Trophoblast cell (in vitro differentiated cells and primary cell): ENCODE measurements around the gene TIMP3.

ENCODE experiments used
- DNase-seq, 2 donors: peaks; one replicate each; pipeline ENCODE4 v3.0.0-alpha.2; 2016
- H2AFZ ChIP-seq: 2 replicates; pipeline ENCODE4 v1.6.1; 2013; ENCODE audit warnings: low read length, moderate library complexity, mild to moderate bottlenecking; ENCODE audit not compliant: insufficient read depth, poor library complexity
- H2AK5ac ChIP-seq: 2 replicates; pipeline ENCODE4 v1.6.1; 2013; ENCODE audit warnings: mild to moderate bottlenecking, low read length
- H2BK120ac ChIP-seq: 2 replicates; pipeline ENCODE4 v1.6.1; 2013; ENCODE audit warnings: low read length, mild to moderate bottlenecking, moderate library complexity; ENCODE audit not compliant: insufficient read depth, poor library complexity
- H2BK12ac ChIP-seq: 2 replicates; pipeline ENCODE4 v1.6.1; 2013; ENCODE audit warnings: mild to moderate bottlenecking, low read length, moderate library complexity
- H2BK5ac ChIP-seq: 2 replicates; pipeline ENCODE4 v1.6.1; 2013; ENCODE audit warnings: low read length, low read depth, moderate library complexity, mild to moderate bottlenecking; ENCODE audit not compliant: poor library complexity
- H3K14ac ChIP-seq: 2 replicates; pipeline ENCODE4 v1.6.1; 2013; ENCODE audit warnings: mild to moderate bottlenecking, low read length
- H3K18ac ChIP-seq: 2 replicates; pipeline ENCODE4 v1.6.1; 2013; ENCODE audit warnings: mild to moderate bottlenecking, low read length
- H3K23ac ChIP-seq: 2 replicates; pipeline ENCODE4 v1.6.1; 2013; ENCODE audit warnings: low read length
- H3K27ac ChIP-seq: 2 replicates; pipeline ENCODE4 v1.5.1; 2013; ENCODE audit warnings: low read depth, mild to moderate bottlenecking, inconsistent platforms, low read length, moderate library complexity
- H3K27me3 ChIP-seq: 2 replicates; pipeline ENCODE4 v1.6.1; 2013; ENCODE audit warnings: inconsistent platforms, mild to moderate bottlenecking, low read length, moderate library complexity; ENCODE audit not compliant: insufficient read depth
- H3K36me3 ChIP-seq, 2 experiments: 1 replicate in 1 of 2; 2 replicates in 1 of 2; pipeline ENCODE4 v1.6.1; 2013; ENCODE audit warnings: low read length in 2 of 2, mild to moderate bottlenecking in 2 of 2, moderate library complexity in 1 of 2; ENCODE audit not compliant: insufficient read depth in 2 of 2, control insufficient read depth in 1 of 2
- H3K4ac ChIP-seq: 2 replicates; pipeline ENCODE4 v1.6.1; 2013; ENCODE audit warnings: low read depth, mild to moderate bottlenecking, low read length, moderate library complexity
- H3K4me1 ChIP-seq, 2 experiments: 1 replicate in 1 of 2; 2 replicates in 1 of 2; pipeline ENCODE4 v1.6.1; 2013; ENCODE audit warnings: low read length in 2 of 2, mild to moderate bottlenecking in 2 of 2, moderate library complexity in 1 of 2; ENCODE audit not compliant: insufficient read depth in 2 of 2, control insufficient read depth in 1 of 2
- H3K4me2 ChIP-seq: 2 replicates; pipeline ENCODE4 v1.6.1; 2013; ENCODE audit warnings: inconsistent platforms, mild to moderate bottlenecking, low read length, moderate library complexity
- H3K4me3 ChIP-seq: 2 replicates; pipeline ENCODE4 v1.5.1; 2013; ENCODE audit warnings: mild to moderate bottlenecking, low read depth, low read length, inconsistent platforms
- H3K79me1 ChIP-seq: one replicate; pipeline ENCODE4 v1.6.1; 2013; ENCODE audit warnings: low read length
- H3K79me2 ChIP-seq: 2 replicates; pipeline ENCODE4 v1.6.1; 2013; ENCODE audit warnings: low read length, mild to moderate bottlenecking; ENCODE audit not compliant: control insufficient read depth, insufficient read depth, poor library complexity
- H3K9ac ChIP-seq: 2 replicates; pipeline ENCODE4 v1.6.1; 2013; ENCODE audit warnings: mild to moderate bottlenecking, low read length
- H3K9me3 ChIP-seq: 2 replicates; pipeline ENCODE4 v1.6.1; 2013; ENCODE audit warnings: low read depth, mild to moderate bottlenecking, control low read depth, inconsistent platforms, low read length; ENCODE audit not compliant: insufficient read depth
- H4K12ac ChIP-seq: 2 replicates; pipeline ENCODE4 v1.6.1; 2013; ENCODE audit warnings: low read depth, mild to moderate bottlenecking, low read length, moderate library complexity
- H4K8ac ChIP-seq: 2 replicates; pipeline ENCODE4 v1.6.1; 2013; ENCODE audit warnings: low read depth, mild to moderate bottlenecking, low read length, moderate library complexity
- H4K91ac ChIP-seq: one replicate; pipeline ENCODE4 v1.6.1; 2013; ENCODE audit warnings: low read depth, mild to moderate bottlenecking, low read length, moderate library complexity
- WGBS: extraction: QIAGEN DNeasy Blood & Tissue Kit; methylation state at CpG from one replicate; pipeline ENCODE4 v1.1.7; 2013; ENCODE audit warnings: missing lambda C conversion rate; ENCODE audit not compliant: insufficient read length, insufficient coverage; ENCODE audit errors: extremely low coverage; 5-methylcytosine and 5-hydroxymethylcytosine counted together

The TIMP3 gene

DNA sequence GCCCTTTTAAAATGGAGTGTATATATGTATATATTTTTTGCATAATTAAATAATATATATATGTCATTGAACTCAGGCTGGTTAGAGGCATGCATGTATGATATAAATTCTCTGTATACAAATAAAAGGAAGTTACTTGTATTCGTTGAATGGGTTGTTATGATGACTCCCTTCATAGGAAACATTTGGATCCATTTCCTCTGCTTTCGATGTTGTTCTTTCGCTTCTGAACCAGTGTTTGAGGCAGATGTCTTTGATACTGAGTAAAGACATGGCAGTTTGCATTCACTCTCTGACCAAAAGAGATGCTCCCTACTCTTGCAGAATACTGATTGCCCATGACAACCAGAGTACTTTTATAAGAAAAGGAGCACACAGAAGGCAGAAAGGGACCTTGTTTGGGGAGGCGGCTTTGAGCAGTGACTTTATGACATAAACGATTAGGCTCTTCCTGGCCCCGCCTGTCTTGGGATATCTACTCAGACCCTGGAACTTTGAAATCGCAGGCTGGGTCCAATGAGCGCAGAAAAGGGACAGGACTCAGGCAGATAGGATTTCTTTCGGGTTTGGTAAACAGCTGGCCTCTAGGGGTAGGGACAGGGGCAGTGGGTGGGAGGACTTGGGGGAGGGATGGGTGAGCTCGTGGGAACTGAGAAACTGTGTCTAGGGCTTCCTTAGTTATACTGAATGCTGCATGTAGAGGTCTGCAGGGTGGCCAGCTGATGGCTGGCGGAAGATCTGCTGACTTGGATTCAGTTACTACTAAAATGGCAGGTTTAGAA, 23.2 kb downstream of the TIMP3 start:
- Histone ChIP-seq H3K36me3 (peaks cover 49 to 51% of the 10 kb centered on the region in 2 experiments), H3K18ac (no peak overlapping the region), H4K8ac (no peak overlapping the region), H3K4ac (no peak overlapping the region), H3K79me1 (no peaks in the 10 kb centered on the region), H3K4me3 (no peak overlapping the region), H3K27me3 (no peaks in the 10 kb centered on the region), H3K14ac (no peak overlapping the region), H2AK5ac (no peak overlapping the region), H3K4me2 (no peak overlapping the region), H2AFZ (no peak overlapping the region), H3K23ac (no peak overlapping the region), H2BK5ac (no peak overlapping the region), H3K9ac (no peak overlapping the region), H3K9me3 (no peaks in the 10 kb centered on the region), H3K27ac (no peak overlapping the region), H3K79me2 (no peaks in the 10 kb centered on the region), H2BK12ac (no peak overlapping the region), H3K4me1 (peaks cover 0 to 3% of the 10 kb centered on the region in 2 experiments), H2BK120ac (no peak overlapping the region), H4K12ac (no peak overlapping the region), H4K91ac (no peak overlapping the region)
- no peak for DNase-seq
- WGBS = no CpG with 5 or more reads among the region's 11 CpGs

DNA sequence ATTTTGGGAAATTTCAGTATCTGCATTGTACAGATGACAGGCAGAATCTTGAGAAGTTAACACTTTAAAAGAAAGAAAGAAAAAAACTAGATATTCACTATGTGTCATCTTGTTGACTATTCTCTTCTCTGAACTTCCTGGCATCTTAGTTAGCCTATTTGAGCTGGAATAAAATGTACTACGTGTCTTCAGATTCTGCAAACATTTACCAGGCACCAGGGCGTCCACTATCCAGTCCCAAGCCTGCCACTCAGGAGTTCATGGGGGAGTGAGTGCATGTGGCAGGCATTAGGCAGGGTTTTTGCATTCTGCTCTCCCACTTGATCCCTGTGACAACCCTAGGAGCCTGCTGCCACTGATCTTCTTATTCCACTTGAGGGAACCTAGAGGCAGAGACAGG, 25.0 kb downstream of the TIMP3 start:
- H3K36me3 ChIP-seq = peaks cover 46 to 57% of the 10 kb centered on the region in 2 experiments
- no peak overlapping the region for H3K27ac ChIP-seq
- H3K9ac ChIP-seq = no peak overlapping the region
- H3K18ac ChIP-seq = no peak overlapping the region
- no peak overlapping the region for H4K91ac ChIP-seq
- H3K4ac ChIP-seq = no peak overlapping the region
- H3K79me1 ChIP-seq = no peaks in the 10 kb centered on the region
- DNase-seq = no peak
- H3K27me3 ChIP-seq = no peaks in the 10 kb centered on the region
- no CpG with 5 or more reads among the region's 2 CpGs for WGBS
- H2AFZ ChIP-seq = no peak overlapping the region
- H2AK5ac ChIP-seq = no peak overlapping the region
- no peak overlapping the region for H2BK120ac ChIP-seq
- no peak overlapping the region for H3K14ac ChIP-seq
- H3K23ac ChIP-seq = no peak overlapping the region
- no peak overlapping the region for H4K12ac ChIP-seq
- no peak overlapping the region for H3K4me3 ChIP-seq
- H3K4me2 ChIP-seq = no peak overlapping the region
- peaks cover 0 to 5% of the 10 kb centered on the region in 2 experiments for H3K4me1 ChIP-seq
- H2BK5ac ChIP-seq = no peak overlapping the region
- H3K9me3 ChIP-seq = no peaks in the 10 kb centered on the region
- no peaks in the 10 kb centered on the region for H3K79me2 ChIP-seq
- H4K8ac ChIP-seq = no peak overlapping the region
- H2BK12ac ChIP-seq = no peak overlapping the region

DNA sequence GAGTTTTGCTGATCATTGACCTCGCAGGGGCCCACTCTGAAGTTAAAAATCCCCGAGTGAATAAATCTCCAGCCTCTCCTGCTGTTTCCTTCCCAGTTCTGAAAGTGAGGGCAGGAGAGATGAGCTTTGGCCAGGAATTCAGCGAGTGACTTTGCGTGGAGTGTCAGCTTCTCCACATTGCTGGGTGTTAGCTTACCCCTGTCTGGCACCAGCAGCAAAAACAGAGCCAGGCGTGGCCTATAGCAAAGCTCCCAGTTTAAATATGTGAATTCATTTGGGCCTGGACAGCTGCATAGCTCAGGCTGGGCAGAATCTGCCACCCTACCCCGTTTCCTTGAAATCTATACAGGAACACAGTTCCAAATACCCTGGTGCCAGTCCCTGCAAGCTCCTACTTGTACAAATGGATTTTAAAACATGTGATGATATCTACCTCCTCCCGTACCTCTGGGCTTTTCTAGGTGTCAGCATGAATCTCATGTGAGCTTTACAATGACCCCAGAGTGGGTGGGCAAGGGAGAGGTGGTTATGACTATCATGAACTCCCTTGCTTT, 25.6 kb downstream of the TIMP3 start:
- WGBS = no CpG with 5 or more reads among the region's 7 CpGs
- Histone ChIP-seq H2BK12ac (no peak overlapping the region), H3K4ac (no peak overlapping the region), H3K18ac (no peak overlapping the region), H3K4me1 (peaks cover 0 to 5% of the 10 kb centered on the region in 2 experiments), H2AFZ (no peak overlapping the region), H4K12ac (no peak overlapping the region), H2BK5ac (no peak overlapping the region), H3K79me1 (no peaks in the 10 kb centered on the region), H3K36me3 (peaks cover 46 to 59% of the 10 kb centered on the region in 2 experiments), H3K9me3 (no peaks in the 10 kb centered on the region), H3K23ac (no peak overlapping the region), H2AK5ac (no peak overlapping the region), H3K79me2 (no peaks in the 10 kb centered on the region), H3K27me3 (no peaks in the 10 kb centered on the region), H3K4me2 (no peak overlapping the region), H3K9ac (no peak overlapping the region), H2BK120ac (no peak overlapping the region), H3K14ac (no peak overlapping the region), H4K8ac (no peak overlapping the region), H4K91ac (no peak overlapping the region), H3K27ac (no peak overlapping the region), H3K4me3 (no peak overlapping the region)
- DNase-seq = no peak

DNA sequence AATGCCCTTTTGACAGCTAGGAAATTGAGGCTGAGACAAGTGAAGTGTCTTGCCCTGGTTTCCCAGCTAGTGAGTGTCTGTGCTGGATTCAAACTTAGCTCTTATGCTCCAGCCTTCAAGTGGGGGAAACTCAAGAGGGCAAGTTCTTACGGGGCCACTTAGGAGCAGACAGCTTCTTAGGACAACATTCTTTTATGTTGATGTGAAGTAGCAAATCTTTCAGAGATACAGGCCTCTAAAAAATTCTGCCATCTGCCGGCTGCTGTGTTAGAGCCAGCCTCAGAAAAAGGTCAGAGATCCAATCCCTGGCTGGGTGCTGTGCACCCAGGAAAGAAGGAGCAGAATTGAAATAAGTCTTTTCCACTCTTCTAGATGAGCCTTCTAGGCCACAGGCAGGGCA, 26.6 kb downstream of the TIMP3 start:
- H2AK5ac ChIP-seq = no peak overlapping the region
- no peak overlapping the region for H2BK12ac ChIP-seq
- H3K9ac ChIP-seq = no peak overlapping the region
- H3K4ac ChIP-seq = no peak overlapping the region
- H4K91ac ChIP-seq = no peak overlapping the region
- H3K27ac ChIP-seq = no peak overlapping the region
- no peak overlapping the region for H3K14ac ChIP-seq
- H3K4me1 ChIP-seq = peaks cover 0 to 5% of the 10 kb centered on the region in 2 experiments
- H3K36me3 ChIP-seq = peaks cover 45 to 60% of the 10 kb centered on the region in 2 experiments
- H3K79me1 ChIP-seq = no peaks in the 10 kb centered on the region
- no peak overlapping the region for H2BK120ac ChIP-seq
- no peak overlapping the region for H4K8ac ChIP-seq
- H3K23ac ChIP-seq = no peak overlapping the region
- no peaks in the 10 kb centered on the region for H3K9me3 ChIP-seq
- peak in 1 of 2 donors; percentile 48 for DNase-seq
- no CpG with 5 or more reads among the region's 2 CpGs for WGBS
- H3K4me3 ChIP-seq = no peak overlapping the region
- no peak overlapping the region for H4K12ac ChIP-seq
- no peaks in the 10 kb centered on the region for H3K79me2 ChIP-seq
- H3K18ac ChIP-seq = no peak overlapping the region
- no peaks in the 10 kb centered on the region for H3K27me3 ChIP-seq
- no peak overlapping the region for H2AFZ ChIP-seq
- H2BK5ac ChIP-seq = no peak overlapping the region
- H3K4me2 ChIP-seq = no peak overlapping the region
